H1 (cell line): ENCODE results near the gene GTF3C5. TPM values are rescaled to one million over a fixed set of nuclear protein-coding genes. Genes with fewer than 3 reads are reported as not detected.

Experiments used
- JUND ChIP-seq: IDR thresholded peaks from 2 replicates; pipeline ENCODE4 v1.6.1; 2011; ENCODE audit warnings: mild to moderate bottlenecking, improper control_type of control experiment, low read length
- NANOG ChIP-seq: IDR thresholded peaks from 2 replicates; pipeline ENCODE4 v1.6.1; 2011; ENCODE audit warnings: low read length, low read depth, mild to moderate bottlenecking, inconsistent platforms; ENCODE audit not compliant: insufficient read depth, poor library complexity, severe bottlenecking
- RXRA ChIP-seq: IDR thresholded peaks from 2 replicates; pipeline ENCODE4 v1.6.1; 2011; ENCODE audit warnings: low read depth, mild to moderate bottlenecking, low read length, moderate library complexity; ENCODE audit not compliant: insufficient read depth
- TAF7 ChIP-seq: optimal IDR thresholded peaks from 2 replicates; pipeline ENCODE3; 2011; ENCODE audit warnings: low read depth, mild to moderate bottlenecking, inconsistent platforms, low read length, moderate library complexity, borderline replicate concordance
- polyA plus RNA-seq, 7 experiments: library from polyadenylated mRNA; depleted of rRNA in 3 of 7; stranded (reverse) in 5 of 7; unstranded in 2 of 7; fragments of >200 nt in 5 of 7; fragments of 200-250 nt in 2 of 7; gene quantifications; 1 replicate in 5 of 7; 2 replicates in 1 of 7; 4 replicates in 1 of 7; pipeline versions ENCODE4 v1.2.1 to v1.2.3, GENCODE V29; 2011 to 2013; ENCODE audit warnings: missing spikeins in 2 of 7, mixed read lengths in 2 of 7
- total RNA-seq: library from RNA; stranded (reverse); fragmentation: NEBNext Ultra II Directional; extraction: Animal tissue kit (Norgen Biotek cat#: 25700); gene quantifications from 2 replicates; pipeline ENCODE4 v1.2.1, GENCODE V29; 2021

GTF3C5 gene
- total and polyA plus RNA-seq, 2 of the 8 experiments (the other 6 are each of a cell fraction or from before 2014, with no cell fraction given) = 78.7 to 87.1 TPM

DNA sequence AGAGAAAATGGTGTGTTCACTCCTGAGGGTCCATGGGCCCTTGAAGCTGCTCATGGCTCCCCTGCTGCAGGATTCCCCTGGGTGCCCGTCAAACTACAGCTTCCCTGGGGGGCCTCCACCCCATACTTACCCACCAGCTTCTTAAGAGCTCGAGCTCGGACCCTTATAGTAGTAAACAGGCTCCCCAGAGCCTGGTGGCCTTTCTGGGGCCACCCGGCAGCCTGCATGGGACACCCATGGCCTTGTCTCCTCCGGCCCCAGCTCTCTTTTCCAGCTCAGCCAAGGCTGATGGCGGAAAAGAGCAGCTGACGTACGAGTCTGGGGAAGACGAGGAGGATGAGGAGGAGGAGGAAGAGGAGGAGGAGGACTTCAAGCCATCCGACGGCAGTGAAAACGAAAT, 26.8 kb downstream of the GTF3C5 start (continued):
- TF ChIP-seq JUND = no peak
- TF ChIP-seq NANOG = no peak
- no peak for TF ChIP-seq TAF7
- no peak for TF ChIP-seq RXRA
